Activated CD4-positive, alpha-beta T cell treated with anti-CD3 and anti-CD28 coated beads for 1 hour (primary cell): Measurements from ENCODE around the gene EPHA4.

ENCODE experiments used
- DNase-seq: peaks from one replicate; pipeline ENCODE4 v3.0.0-alpha.2; 2020

The EPHA4 gene

DNA sequence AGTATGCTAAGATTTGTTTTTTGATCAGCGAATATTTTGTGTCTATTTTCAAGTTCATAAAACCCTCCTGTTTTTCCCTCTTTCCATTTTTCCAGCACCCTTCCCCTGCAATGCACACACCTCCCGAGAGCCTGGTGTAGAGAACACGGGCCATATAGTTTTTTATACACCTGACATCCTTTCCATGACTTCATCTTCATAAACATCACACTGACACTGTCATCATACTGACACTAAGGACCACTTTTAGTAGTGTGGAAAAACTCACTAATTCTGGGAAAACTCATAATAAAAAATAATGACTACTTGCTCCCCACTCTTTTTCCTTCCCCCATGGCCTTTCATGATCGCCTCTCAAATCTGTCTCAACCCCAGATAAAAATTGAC, 70.2 kb downstream of the EPHA4 start:
- no peak for DNase-seq

DNA sequence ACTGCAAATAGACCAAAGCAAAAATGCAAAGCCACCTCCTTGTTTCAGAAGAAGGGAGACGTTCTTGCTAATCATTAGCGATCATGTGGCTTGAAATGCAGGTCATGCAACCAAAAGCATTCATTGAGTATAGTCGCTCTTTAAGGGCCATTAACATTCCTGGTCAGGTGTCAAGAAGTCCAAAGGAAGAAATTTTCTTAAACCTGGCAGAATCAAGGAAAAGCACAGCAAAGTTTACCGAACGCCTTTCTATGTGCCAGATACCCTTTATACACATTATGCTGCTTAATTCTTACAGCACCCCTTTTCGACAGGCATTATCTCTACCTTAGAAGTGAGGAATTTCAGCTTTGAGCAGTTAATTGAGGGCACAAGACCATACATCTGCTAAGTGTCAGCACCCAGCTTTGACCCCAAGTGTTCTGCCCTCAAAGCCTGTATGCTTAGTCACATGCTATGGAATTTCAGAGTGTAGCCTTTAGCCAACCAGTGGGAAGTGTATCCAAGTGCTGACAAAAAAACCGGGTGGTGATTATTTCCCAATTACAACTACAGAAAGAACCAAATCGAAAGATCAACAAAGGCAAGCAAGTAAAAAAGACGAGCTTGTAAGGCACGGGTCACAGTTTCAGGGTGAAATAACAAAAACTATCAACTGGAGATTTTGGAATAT, 70.8 kb downstream of the EPHA4 start:
- DNase-seq: no peak

DNA sequence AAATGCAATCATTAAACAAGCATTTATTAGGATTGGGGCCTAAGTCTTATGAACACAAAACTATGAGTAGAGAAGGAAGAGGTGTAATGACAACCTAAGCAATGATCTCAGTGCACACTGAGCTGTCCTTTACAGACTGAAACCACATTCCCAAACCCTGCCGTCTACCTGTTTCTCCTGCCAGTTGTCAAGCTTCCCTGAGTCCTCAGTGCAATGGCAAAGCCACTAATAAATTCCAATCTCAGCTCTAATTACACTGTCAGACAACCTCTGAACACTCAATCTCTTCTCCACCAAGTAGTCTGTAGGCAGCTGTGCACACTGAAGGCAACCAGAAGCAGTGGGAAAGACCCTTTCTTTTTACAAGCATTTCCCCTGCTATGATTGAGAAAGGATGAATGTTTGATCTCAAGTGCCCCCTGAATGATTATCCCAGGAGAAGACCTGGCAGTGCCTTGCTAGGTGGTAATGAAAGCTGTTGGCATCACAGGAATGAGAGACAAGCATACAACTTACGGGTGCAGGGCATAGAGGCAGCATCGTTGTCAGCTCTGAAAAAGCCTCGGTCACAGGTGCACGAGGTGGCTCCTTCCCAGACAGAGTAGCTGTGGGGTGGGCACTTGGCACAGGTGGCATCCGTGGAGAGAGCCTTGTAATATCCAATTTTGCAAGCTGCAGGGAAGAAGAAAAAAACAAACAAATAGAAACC, 71.4 kb downstream of the EPHA4 start:
- DNase-seq: no peak

DNA sequence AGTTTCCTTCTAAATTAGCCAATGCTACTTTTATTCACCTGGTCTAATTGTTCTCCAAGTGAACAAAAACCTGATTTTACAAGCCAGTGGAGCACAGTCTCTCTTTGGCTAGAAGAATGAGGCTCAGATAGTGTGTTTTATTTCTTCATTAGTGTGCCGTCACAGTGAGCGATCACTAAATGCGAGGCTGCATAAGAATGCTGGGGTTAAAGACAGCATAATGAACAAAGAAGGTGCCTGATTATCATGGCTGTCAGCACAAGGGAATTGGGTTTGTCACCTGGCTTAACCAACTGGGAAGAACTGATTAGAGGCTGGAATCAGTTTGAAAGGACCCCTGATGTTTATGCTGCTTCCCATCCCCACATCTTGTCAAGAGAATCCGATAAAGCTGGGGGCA, 76.4 kb downstream of the EPHA4 start:
- DNase-seq: no peak

DNA sequence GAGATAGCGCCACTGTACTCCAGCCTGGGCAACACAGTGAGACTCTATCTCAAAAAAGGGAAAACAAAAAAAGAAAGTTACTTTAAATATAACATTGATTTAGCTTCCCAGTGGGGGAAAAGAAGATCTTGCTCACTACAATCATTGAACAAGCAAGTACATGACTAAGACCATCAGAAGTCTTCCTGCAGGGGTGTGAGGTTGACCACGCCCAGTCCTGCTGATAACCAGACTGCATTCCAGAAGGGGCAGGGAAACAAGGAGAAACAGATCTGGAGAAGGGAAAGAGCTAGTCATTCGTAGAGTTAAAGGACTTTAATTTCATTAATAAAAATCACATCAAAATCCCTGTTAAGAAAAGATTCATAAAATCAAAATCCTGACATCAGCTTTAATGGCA, 77.5 kb downstream of the EPHA4 start:
- no peak for DNase-seq

DNA sequence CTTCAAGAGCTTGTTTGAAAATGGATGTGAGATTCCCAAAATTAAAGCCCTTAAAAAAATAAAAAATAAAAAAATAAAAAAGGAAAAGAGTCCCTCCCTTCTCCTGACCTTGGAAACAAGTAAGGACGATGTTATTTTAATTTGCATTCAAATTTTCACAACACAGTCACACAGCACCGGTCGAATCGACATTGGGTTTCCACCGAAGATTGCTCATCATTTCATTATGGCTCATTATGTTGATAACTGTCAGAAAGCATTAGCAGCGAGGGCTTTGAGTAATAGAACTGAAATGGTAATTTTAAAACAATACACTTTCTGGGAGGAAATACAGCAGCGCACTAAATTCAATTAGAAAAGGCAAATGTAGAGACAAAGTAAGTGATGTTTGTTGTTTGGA, 78.7 kb downstream of the EPHA4 start:
- DNase-seq: no peak

DNA sequence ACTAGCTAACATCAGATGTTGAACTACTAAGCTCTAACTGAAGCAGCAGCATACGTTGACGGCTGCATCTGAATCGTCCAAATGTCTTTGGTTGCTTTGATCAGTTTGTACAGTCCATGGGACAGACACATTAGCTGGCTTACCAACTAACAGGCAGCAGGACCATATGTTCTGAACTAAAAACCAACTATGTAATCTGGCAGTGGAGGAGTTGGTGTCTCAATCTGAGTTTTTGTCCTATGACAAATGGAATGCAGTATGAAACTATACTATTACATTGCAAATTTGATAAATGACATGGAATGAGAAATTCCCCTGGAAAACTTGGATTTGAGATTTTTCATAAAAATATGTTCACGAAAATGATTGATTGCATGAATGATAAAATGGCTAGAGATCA, 79.5 kb downstream of the EPHA4 start:
- DNase-seq: no peak

DNA sequence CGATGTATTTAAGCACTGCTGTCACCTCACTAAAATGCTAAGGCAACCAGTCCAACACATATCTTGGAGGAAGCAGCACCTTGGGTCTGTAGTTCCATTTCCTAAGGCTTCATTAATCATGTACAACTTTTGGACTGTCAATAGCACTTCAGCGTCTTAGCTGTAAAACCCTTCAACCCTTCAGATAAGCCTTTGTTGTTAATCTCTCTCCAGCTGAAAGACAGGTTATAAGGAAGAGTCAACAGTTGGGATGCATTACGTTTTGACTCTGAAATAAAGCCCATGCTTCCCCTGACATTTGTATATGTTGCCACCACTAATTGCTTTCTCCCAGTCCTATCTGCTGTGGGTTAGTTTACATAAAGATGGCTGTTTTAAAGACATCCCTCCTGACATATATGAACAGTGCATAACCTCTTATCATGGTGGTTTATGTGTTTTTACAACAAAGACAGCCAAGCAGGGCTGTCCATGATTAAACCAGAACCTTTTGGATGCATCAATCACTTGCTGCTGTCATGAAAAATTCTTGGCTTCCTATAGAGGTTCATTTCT, 81.5 kb downstream of the EPHA4 start:
- DNase-seq: no peak

DNA sequence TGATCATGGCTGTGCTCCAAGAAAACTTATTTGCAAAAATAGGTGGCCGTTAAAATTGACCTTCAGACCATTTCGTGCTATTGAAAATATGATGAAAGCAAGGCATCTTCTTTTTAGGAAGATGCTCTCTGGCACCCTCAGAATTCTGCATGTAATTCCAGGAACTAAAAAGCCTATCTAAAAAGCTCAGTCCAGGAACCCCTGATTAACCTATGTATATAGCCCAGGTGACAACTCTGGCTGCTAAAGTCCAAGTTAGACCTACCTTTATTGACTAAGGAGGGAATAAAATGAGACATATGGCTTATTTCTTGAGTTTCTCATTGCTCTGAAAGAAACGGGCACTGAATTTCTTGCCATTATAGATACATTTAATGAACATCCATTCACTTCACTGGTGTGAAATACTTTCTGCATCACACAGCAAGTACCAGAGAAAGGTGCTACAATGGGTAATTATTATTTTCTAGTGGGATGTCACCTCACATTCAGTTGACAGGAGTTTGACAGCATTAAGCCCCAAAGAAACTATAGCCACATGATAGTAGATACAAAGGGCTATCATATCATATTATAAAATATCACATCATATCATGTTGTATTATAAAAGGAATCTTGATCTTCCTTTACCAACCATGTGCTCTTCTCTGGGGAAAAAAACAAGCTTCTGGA, 83.8 kb downstream of the EPHA4 start:
- no peak for DNase-seq

DNA sequence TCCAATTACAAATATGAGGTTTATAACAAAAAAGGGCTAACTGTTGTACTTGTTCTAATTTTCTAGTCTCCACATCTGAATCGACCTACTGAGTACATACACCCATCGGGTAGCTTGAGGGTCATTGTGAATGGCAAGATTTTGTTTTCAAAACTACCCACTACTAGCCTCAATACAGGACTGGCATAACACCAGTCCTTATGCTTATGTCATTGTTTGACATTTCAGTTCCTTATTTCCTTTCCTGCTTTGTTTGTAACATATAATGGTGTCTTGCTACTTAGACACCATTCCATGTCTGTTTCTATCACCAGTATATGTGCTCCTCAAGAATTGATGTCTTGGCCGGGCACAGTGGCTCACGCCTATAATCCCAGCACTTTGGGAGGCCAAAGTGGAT, 86.0 kb downstream of the EPHA4 start:
- no peak for DNase-seq

DNA sequence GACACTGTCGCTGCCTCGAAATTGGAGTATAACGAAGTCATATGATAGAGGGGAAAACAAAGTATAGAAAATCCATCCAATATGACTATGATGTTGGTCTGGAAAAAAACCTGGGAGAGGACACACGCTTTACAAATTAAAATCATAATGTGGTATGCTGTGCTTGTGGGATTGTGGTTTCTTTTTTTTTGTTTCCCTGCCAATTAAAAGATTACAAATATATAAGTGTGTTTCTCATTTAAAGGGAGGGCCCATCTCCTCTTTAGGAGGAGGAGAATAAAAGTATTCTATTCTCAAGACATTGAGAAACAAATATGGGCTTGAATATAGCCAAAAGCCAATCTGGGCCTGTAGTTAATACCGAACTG, 86.6 kb downstream of the EPHA4 start:
- DNase-seq: no peak

DNA sequence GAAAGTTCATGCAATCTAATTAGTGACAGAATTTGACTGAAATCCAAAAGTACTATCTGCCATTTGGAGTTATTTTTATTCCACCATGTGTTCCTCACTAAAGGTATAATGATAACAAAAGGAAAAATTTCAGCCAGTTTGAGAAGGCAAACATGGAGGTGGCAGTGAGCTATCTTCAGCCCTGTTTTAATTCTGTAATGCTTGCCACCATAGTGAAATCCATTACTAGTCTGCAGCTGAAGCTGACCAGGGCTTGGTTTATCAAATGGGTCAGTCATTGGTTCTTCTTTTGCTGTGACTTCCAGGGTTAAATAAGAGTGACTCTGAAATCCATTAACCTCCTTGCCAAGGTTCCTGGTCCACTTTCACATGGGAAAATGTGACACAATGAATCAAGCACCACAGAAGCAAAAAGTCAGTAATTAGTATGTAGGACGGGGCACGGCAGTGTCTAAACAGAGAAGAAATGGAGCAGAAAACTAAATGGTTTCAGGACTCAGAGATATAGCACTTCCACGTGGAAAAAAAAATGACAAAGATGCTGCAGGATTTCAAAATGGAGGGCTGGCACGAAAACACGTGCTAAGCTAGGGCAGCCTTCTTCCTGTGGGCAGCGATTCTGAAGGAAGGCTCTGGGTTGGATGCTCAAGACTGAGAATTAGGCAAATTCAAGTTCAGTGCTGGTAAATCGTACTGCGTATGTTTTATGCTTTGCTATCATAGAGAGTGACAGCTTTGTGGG, 87.2 kb downstream of the EPHA4 start:
- no peak for DNase-seq

DNA sequence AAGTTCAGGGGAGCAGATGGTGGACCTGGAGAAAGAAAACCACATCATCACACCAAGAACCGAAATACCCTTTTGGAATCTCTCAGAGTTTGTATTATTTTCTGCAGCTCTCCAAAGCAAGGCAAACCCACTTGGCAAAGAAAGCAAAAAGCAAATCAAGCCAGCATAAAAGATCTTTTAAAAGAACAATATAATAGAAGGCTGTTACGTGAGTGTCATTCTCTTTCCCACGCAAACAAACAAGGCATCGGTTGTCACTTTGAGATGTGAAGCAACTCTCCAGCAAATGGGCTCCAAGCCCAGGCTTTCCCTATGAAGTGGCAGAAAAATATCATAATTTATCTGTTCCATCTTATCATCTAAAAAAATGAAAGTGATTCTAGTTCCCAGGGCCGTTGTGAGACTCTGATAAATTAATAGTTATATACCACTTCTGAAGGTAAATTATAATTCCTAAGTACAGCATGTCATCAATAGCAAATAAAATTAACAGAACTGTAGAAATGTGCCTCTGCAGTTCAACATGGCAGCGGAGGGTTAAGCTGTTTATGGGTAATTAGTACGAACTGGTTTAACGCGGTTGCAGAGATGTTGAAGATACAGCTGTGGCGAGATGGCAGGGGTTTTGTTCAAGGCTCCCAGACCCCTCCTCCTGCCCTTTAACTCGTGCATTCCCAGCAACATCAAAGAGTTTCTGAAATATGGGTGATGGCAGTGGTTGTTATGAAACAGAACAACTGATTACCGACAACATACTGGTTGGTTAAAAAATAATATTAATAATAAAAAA, 89.2 kb downstream of the EPHA4 start:
- no peak for DNase-seq

DNA sequence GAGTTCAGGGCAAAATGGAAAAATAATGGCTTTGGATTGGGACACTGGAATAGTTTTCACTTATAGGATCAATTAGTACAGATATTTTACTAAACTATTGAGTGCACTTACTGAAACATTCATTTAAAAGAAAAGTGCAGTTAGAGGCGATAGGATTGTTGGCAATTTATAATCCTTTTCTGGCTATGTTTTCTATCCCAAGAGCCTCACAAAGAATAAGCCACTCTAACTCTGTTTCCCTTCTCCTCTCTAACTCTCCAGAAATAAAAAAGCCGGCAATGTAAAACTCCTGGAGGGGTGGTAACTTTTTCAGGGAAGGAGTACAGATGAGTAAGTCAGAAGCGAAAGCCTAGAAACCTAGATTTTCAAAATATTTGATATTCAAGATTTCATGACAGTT, 91.3 kb downstream of the EPHA4 start:
- DNase-seq: no peak

DNA sequence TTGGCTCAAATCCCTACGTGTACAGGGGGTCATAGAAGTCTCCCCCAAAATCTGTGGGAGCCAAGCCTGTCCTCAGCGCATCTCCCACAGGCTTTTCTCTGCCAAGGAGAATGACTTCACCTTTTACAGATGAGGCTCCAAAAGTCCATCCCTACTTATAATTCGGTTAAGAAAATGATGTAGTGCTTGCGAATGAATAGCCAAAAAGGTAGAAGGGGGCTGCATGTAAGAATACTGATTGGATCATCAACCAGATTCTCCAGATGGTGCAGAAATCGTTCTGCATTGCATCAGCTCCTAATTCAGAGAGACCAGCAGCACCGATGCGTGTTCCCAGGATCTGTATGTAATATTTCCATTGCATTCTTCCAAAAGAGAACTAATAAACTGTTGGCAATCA, 91.9 kb downstream of the EPHA4 start:
- DNase-seq: no peak

DNA sequence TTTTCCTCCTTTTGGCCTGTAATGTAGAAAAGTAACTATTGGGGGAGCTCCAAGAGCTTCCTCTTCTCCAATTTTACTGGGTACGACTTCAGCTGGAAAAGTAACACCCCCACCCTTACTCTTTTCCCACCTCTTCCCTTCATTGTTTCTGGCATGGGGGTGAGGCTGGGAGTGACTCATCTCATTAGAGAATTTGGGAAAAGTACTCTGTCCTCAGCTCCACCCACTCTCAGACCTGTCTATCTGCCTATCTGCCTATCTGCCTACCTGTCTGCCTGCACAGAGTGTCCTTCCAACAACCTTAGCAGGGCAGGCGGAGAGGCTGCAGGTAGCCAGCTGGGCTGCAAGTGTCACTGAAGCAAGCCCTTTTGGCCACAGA, 93.6 kb downstream of the EPHA4 start:
- DNase-seq: no peak

DNA sequence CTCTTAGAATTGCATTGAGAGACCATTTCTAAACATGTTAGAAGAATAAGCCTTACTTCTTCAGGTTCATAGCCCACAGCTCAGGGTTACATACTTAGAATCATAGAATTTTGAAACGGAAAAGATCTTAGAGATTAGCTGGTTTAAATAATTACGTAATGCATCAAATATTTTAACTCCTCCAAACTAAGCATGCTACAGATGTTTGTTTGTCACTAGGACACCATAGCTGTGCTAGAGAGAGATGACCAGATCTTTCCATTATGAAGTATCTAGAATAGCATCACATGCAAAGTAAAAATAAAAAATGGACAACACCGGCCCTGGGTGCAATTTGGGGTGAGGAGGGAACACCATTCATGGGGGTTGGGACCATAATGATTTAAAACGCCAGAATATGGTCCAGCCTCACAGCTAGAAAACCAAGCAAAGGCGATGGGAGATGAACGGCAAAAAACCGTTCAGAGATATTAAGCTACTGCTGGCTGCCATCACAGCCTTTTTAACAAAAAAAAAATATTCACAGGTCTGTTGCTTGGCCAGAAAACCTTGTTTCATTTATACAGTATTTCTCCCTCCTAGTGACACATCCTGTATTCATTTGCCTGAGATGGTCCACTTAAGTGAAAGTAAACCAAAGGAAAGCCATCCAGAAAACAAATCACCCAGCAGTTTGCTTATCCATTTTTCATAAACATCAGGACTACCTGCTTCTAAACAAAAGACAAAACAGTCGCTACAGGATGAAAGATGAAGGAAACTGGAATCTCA, 94.2 kb downstream of the EPHA4 start:
- DNase-seq: no peak

DNA sequence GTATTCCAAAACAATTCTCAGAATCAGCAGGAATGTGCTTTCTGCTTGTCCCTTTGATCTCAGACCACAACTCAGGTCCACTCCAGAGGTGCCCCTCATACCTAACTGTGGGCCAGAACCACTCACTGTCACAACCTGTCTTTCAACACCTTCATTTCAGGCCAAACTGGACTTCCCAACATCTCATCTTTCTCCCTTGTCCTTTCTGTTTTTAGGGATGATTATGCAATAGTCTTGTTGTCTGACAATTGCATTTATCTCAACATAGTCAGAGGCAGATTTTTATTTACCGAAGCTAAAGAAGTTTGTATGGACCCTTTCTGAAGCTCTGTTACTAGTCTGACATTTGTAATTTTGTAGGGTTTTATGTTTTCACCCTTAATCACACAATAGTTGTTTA, 95.9 kb downstream of the EPHA4 start:
- DNase-seq: no peak

DNA sequence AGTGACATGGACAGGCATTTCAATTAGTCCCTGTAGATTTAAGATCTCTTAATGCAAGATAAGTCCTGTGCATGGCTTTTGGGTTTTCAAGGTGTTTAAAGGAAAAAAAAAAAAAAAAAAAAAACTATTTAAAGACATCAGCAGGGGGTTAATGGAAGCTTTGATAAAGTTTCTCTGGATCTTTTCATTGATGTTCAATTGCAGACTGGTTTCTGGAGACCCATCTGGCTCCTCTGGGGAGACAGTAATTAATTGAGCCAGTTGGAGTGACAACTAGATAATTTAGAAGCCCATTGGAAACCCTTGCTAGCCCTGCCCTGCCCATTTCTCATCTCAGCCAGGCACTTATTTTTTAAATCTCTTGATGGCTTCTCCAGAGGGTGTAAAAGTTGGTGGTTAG, 98.7 kb downstream of the EPHA4 start:
- DNase-seq: no peak

DNA sequence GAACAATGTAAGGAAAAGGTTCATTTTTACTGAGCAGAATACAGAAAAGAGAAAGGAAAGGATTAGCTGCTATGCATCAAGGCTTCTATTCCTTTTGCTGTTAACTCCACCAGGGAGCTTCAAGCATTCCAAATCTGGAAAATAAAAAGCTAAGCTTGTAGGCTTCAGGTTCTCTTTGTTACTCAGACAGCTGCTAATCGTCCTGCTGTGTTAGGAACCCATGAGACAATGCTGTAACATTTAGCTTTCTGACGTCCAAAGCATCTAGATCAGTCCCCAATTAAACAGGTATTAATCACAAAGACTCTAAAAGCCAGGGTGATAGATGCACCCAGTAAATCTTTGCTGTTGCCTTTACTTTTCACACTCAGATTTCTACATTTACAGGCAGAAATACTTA, 103.8 kb downstream of the EPHA4 start:
- no peak for DNase-seq

DNA sequence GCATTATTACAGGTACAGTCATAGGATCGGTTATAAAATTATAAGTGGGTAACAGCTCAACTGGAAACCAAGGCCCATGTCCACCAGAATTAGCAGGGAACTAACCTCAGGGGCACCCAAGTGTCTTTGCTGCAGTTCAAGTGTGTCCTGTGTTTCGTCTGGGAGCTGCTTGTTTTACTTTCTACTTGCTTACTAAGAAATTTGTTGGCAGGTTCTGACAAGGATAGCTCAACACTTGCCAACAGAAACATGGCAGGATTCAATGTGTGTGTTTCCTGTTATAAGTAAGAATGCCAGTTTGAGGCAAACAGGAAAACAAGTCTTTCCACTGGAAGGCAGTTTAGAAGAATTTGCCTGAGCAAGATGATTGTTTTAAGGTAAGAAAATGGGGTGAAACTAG, 104.5 kb downstream of the EPHA4 start:
- no peak for DNase-seq

DNA sequence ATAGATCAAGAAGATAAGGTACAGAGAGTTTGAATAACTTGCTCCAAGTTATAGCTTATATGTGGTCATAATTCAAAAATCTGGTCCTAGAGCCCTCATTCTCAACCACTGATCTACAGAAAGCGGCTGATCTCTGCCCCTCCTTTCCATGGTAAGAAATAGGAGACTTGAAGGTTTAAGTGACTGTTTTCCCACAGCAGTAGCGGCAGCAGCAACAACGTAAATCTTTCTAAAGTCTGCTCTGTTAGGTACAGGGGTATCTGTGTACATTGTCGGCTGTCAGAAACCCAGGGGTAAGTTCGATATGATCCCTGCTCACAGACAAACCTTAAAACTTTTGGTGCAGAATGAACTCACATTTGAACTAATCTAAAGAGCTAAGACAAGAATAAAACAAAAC, 105.4 kb downstream of the EPHA4 start:
- no peak for DNase-seq
